ENCODE data around the gene ARHGEF19. TPM values are rescaled to one million over a fixed set of nuclear protein-coding genes. Genes with fewer than 3 reads are reported as not detected.

The ARHGEF19 gene
- total RNA-seq, 1 experiment from 2014 or later = 21.1 TPM

GRCh38 chr1:16166117-16166516 lies 46.3 kb downstream of the ARHGEF19 start:
- H4K91ac ChIP-seq (ENCODE audit: insufficient read length, low read depth, low read length) = no peak overlapping the region
- H2BK5ac ChIP-seq (ENCODE audit: insufficient read length, low read length) = no peak overlapping the region
- no peak for TF ChIP-seq CTCF (conservative IDR thresholded peaks at IDR 0.05)
- no peaks in the 10 kb centered on the region for H3K36me3 Mint-ChIP-seq (ENCODE audit: insufficient read depth in 1 of 3, low read depth in 3 of 3)
- H3K18ac ChIP-seq (ENCODE audit: insufficient read length, low read depth, low read length) = no peak overlapping the region
- no peak overlapping the region for H3T11ph ChIP-seq (ENCODE audit: low read length)
- no peak overlapping the region for H3K56ac ChIP-seq (ENCODE audit: insufficient read length, low read depth, low read length)
- no peak overlapping the region for H2BK120ac ChIP-seq (ENCODE audit: low read depth, low read length, poor library complexity, severe bottlenecking)
- H3K79me2 ChIP-seq (ENCODE audit: insufficient read depth, low read length) = no peaks in the 10 kb centered on the region
- peaks cover 9% of the 10 kb centered on the region for H3K27me3 Mint-ChIP-seq (ENCODE audit: low read depth)
- H3K23ac ChIP-seq (ENCODE audit: insufficient read length, low read depth, low read length) = no peak overlapping the region
- no peak overlapping the region for H4K5ac ChIP-seq (ENCODE audit: insufficient read length, low read depth, low read length)
- no CpG with 5 or more reads among the region's 2 CpGs for WGBS (ENCODE audit: extremely low coverage, insufficient read length, low lambda C conversion rate)
- H2BK15ac ChIP-seq (ENCODE audit: low read depth, low read length) = no peak overlapping the region
- no peaks in the 10 kb centered on the region for H3K9me3 Mint-ChIP-seq
- H3K79me1 ChIP-seq (ENCODE audit: insufficient read depth, low read depth, low read length, poor library complexity, severe bottlenecking) = no peaks in the 10 kb centered on the region
- no peaks in the 10 kb centered on the region for H3K9me3 ChIP-seq (ENCODE audit: control insufficient read depth, low read depth, low read length)
- H3K27me3 ChIP-seq (ENCODE audit: insufficient read depth, low read length) = no peaks in the 10 kb centered on the region; the same call in 1 of the 2 replicates
- no peak overlapping the region for H2AK5ac ChIP-seq (ENCODE audit: insufficient read length, low read length)
- DNase-seq = no peak
- H3K4me1 Mint-ChIP-seq = peaks cover 47 to 57% of the 10 kb centered on the region in 2 experiments
- H3K4me1 ChIP-seq (ENCODE audit: insufficient read depth, low read length) = peaks cover 11% of the 10 kb centered on the region
- no peak overlapping the region for H2AFZ ChIP-seq (ENCODE audit: low read length)
- no peak overlapping the region for H3K4ac ChIP-seq (ENCODE audit: low read depth, low read length)
- H3K4me2 ChIP-seq (ENCODE audit: insufficient read depth, insufficient read length, low read length) = no peak overlapping the region
- no peak overlapping the region for H4K8ac ChIP-seq (replicated peaks; ENCODE audit: insufficient read length, low read depth, low read length)
- H3K14ac ChIP-seq (ENCODE audit: insufficient read depth, low read length) = no peak overlapping the region
- H3K9ac ChIP-seq (ENCODE audit: extremely low read depth, insufficient read length, low read length) = no peak overlapping the region
- no peaks in the 10 kb centered on the region for H3K23me2 ChIP-seq (ENCODE audit: insufficient read length, low read depth, low read length, poor library complexity, severe bottlenecking)
- no peak overlapping the region for H2BK20ac ChIP-seq (ENCODE audit: low read depth, low read length, poor library complexity, severe bottlenecking)
- peak overlapping the region in 1 of 2 experiments; percentile 34; a peak in 1 of 5 replicates for H3K4me3 Mint-ChIP-seq
- H3K27ac Mint-ChIP-seq = no peak overlapping the region
- no peaks in the 10 kb centered on the region for H4K20me1 ChIP-seq (ENCODE audit: control insufficient read depth, insufficient read depth, insufficient read length)
- no peak overlapping the region for H3K27ac ChIP-seq (ENCODE audit: insufficient read length, low read depth, low read length)
- H2BK12ac ChIP-seq (ENCODE audit: insufficient read length, low read depth, low read length) = no peak overlapping the region
